PC-9 (cell line): ENCODE measurements around the gene SETD4. TPM values are rescaled to one million over a fixed set of nuclear protein-coding genes. Genes with fewer than 3 reads are reported as not detected.

Experiments used
- BruUV-seq: library from RNA; stranded (reverse); fragments of 400-500 nt; replicated peaks from 2 replicates; lab custom pipeline; 2021; lab: Mats Ljungman, UMichigan
- CTCF ChIA-PET: fragments of 300-600 bp; sonication (Branson Sonifier 250); formaldehyde crosslinking; loops from one replicate; lab custom pipeline; 2022; ENCODE audit warnings: antibody characterized with exemption; lab: Charles Lee
- POLR2A ChIA-PET: fragments of 300-600 bp; sonication (Branson Sonifier 250); formaldehyde crosslinking; loops from one replicate; lab custom pipeline; 2022; ENCODE audit warnings: antibody characterized with exemption; ENCODE audit not compliant: unreplicated experiment; lab: Charles Lee
- DNase-seq, 2 experiments: peaks; one replicate each; pipeline versions ENCODE4 v3.0.0 to v3.0.0-alpha.2; 2015 to 2022; ENCODE audit warnings: mixed read lengths in 1 of 2
- H2AFZ ChIP-seq: fragments of 200-600 bp; sonication (generic); 2 replicates; pipeline ENCODE4 v1.8.1; 2017; ENCODE audit warnings: antibody characterized with exemption
- H3F3A ChIP-seq: fragments of 200-600 bp; sonication (generic); 2 replicates; pipeline ENCODE4 v1.8.1; 2017; ENCODE audit warnings: antibody characterized with exemption, mild to moderate bottlenecking, low read depth; ENCODE audit not compliant: insufficient read depth
- H3K27ac ChIP-seq: fragments of 200-600 bp; sonication (generic); 2 replicates; pipeline ENCODE4 v1.6.1; 2016; ENCODE audit warnings: mixed run types
- H3K27me3 ChIP-seq: fragments of 200-600 bp; sonication (generic); 2 replicates; pipeline ENCODE4 v1.6.1; 2016; ENCODE audit warnings: low read depth, mixed run types; ENCODE audit not compliant: insufficient read depth
- H3K36me3 ChIP-seq: fragments of 200-600 bp; sonication (generic); 2 replicates; pipeline ENCODE4 v1.6.1; 2016; ENCODE audit warnings: low read depth, mixed run types
- H3K4me1 ChIP-seq: fragments of 200-600 bp; sonication (generic); replicated peaks from 2 replicates; pipeline ENCODE4 v1.6.1; 2016; ENCODE audit warnings: mixed run types; ENCODE audit not compliant: insufficient read depth
- H3K4me2 ChIP-seq: fragments of 200-600 bp; sonication (generic); 2 replicates; pipeline ENCODE4 v1.6.1; 2017; ENCODE audit warnings: mixed run types
- H3K4me3 ChIP-seq: fragments of 200-600 bp; sonication (generic); 2 replicates; pipeline ENCODE4 v1.6.1; 2016; ENCODE audit warnings: mixed run types
- H3K79me2 ChIP-seq: fragments of 200-600 bp; sonication (generic); 2 replicates; pipeline ENCODE4 v1.6.1; 2017; ENCODE audit warnings: low read depth, mixed run types
- H3K9me2 ChIP-seq: fragments of 200-600 bp; sonication (generic); 2 replicates; pipeline ENCODE4 v1.8.1; 2017; ENCODE audit warnings: mild to moderate bottlenecking; ENCODE audit not compliant: insufficient read depth
- H3K9me3 ChIP-seq: fragments of 200-600 bp; sonication (generic); 2 replicates; pipeline ENCODE4 v1.8.1; 2016; ENCODE audit warnings: low read depth; ENCODE audit not compliant: insufficient read depth
- H4K20me1 ChIP-seq: fragments of 200-600 bp; sonication (generic); 2 replicates; pipeline ENCODE4 v1.8.1; 2017; ENCODE audit not compliant: insufficient read depth
- EZH2 ChIP-seq: fragments of 200-600 bp; sonication (generic); IDR thresholded peaks from 2 replicates; pipeline ENCODE4 v1.8.0; 2017; ENCODE audit warnings: antibody characterized with exemption, low read depth
- intact Hi-C: fragments of 100-400 bp; cut with micrococcal nuclease; formaldehyde crosslinking; loops from one replicate; pipeline ENCODE4 v1.10.0; 2022; ENCODE audit not compliant: unreplicated experiment
- total RNA-seq: library from RNA; stranded (reverse); gene quantifications from 2 replicates; pipeline ENCODE4 v1.2.3, GENCODE V29; 2021
- TF ChIP-seq, protein P1 (sequence below): fragments of 200-600 bp; sonication (generic); conservative IDR thresholded peaks from 2 replicates; pipeline ENCODE4 v1.6.1; 2017; ENCODE audit warnings: mixed run types, antibody characterized with exemption, mild to moderate bottlenecking, moderate library complexity

Gene SETD4
- total RNA-seq, 1 experiment from 2014 or later = 27.3 TPM

DNA sequence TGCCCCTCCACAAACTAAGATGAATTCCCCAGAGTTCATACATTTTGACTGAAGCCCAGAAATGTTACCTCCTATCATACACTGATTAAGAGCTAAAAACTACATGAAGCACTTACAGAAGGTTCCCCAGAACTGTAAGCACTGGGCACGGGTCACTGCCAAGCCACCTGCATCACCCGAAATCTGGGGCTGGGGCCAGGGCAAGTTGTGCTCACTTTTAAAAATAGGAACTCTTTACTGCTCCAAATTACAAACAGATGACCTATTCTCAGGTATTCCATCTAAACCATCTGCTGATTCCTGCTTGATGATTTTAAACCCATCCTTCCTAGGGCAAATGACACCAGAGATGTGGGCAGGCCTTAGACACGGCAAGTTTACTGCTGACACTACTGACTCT is 4.8 kb downstream of the SETD4 start:
- H3K4me2 ChIP-seq = no peak overlapping the region
- ChIA-PET CTCF (interaction anchor here (0.5 to 0.6 kb wide), 2 partner anchors 44 to 156 kb away, joined by 4 to 5 read pairs; no protein-coding TSS in a partner anchor), POLR2A (no interaction called here)
- no peak overlapping the region for H2AFZ ChIP-seq
- peaks cover 9% of the 10 kb centered on the region; the same call in 1 of the 2 replicates for H3F3A ChIP-seq
- no peaks in the 10 kb centered on the region for H3K9me2 ChIP-seq
- H3K9me3 ChIP-seq = no peaks in the 10 kb centered on the region
- no peaks in the 10 kb centered on the region for H4K20me1 ChIP-seq
- TF ChIP-seq, protein P1, sequence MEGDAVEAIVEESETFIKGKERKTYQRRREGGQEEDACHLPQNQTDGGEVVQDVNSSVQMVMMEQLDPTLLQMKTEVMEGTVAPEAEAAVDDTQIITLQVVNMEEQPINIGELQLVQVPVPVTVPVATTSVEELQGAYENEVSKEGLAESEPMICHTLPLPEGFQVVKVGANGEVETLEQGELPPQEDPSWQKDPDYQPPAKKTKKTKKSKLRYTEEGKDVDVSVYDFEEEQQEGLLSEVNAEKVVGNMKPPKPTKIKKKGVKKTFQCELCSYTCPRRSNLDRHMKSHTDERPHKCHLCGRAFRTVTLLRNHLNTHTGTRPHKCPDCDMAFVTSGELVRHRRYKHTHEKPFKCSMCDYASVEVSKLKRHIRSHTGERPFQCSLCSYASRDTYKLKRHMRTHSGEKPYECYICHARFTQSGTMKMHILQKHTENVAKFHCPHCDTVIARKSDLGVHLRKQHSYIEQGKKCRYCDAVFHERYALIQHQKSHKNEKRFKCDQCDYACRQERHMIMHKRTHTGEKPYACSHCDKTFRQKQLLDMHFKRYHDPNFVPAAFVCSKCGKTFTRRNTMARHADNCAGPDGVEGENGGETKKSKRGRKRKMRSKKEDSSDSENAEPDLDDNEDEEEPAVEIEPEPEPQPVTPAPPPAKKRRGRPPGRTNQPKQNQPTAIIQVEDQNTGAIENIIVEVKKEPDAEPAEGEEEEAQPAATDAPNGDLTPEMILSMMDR = no peak
- no peak for TF ChIP-seq EZH2
- H3K4me3 ChIP-seq = no peak overlapping the region
- no peak for DNase-seq
- H3K36me3 ChIP-seq = peaks cover 6% of the 10 kb centered on the region; the same call in 1 of the 2 replicates
- H3K79me2 ChIP-seq = peaks cover 20% of the 10 kb centered on the region
- no TSS peak for BruUV-seq
- no peak overlapping the region for H3K27ac ChIP-seq
- H3K4me1 ChIP-seq = peaks cover 9% of the 10 kb centered on the region
- no peaks in the 10 kb centered on the region for H3K27me3 ChIP-seq
- intact Hi-C loops = no loop called here

DNA sequence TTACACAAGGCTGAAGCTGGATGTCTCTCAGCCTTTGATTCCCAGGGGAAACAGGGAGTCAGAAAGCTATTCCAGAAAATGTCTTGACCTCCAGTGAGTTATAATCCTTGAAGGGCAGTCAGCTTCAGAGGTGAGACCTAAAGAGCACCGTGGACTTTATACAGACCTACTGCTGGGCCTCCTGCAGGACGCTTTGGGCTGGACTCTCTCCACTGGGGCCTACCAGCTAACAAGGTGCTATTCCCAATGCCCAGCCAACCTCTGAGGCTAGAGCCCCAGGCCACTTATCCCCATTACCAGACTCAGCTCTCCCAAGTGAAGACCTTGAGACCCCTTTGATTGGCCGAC is 6.6 kb downstream of the SETD4 start:
- Histone ChIP-seq H3K4me3 (no peak overlapping the region), H3K9me3 (no peaks in the 10 kb centered on the region), H3K4me1 (peaks cover 4% of the 10 kb centered on the region), H3K27ac (no peak overlapping the region), H2AFZ (no peak overlapping the region), H3F3A (no peaks in the 10 kb centered on the region), H4K20me1 (no peaks in the 10 kb centered on the region), H3K9me2 (no peaks in the 10 kb centered on the region), H3K79me2 (peaks cover 15% of the 10 kb centered on the region), H3K4me2 (no peak overlapping the region), H3K36me3 (peaks cover 8% of the 10 kb centered on the region; the same call in 1 of the 2 replicates), H3K27me3 (no peaks in the 10 kb centered on the region)
- intact Hi-C loops = no loop called here
- ChIA-PET POLR2A (no interaction called here), CTCF (no interaction called here)
- TF ChIP-seq EZH2 = no peak
- TF ChIP-seq, protein P1 = no peak
- no peak for DNase-seq
- no TSS peak for BruUV-seq

DNA sequence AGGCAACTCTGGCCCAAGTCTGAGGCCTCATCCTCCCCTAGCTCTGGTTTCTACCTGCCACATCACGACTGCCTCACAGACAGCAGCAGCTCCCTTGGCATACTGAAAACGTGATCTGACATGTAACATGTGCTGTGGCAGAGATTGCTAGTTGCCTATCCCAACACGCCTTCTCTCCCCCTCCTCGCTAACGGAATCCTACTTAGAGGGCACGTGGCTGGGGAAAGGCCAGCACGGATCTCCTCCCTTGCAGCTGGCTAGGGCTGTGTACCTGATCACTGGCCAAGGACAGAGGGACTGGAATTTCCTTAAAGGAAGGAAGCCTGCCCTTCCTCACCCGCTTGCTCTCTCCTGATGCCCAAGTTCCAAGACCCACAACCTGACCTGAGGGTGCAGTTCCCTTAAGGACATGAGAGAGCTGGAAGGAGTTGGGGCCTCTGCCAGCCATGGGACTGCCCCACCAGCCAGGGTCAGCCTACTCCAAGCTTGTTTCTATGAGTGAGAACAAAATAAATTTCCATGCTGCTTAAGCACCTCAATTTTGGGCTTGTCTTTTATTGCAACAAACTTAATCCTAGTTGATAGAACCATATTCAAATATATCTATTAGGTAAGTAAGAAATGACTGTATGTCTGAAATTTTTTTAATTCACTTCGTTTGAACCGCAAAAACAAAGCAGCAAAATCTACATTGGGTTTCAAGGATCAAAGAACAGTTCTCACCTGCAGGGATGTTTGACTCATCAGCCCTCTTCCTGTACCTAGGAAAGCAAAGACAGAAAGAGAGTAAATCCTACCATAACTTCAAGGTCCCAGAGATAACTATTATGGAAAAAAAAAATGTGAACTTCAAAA is 7.2 kb downstream of the SETD4 start:
- intact Hi-C loops = no loop called here
- POLR2A ChIA-PET = no interaction called here
- DNase-seq = no peak

More for the DNA sequence above, 7.2 kb downstream of the SETD4 start:
- H3K4me2 ChIP-seq = no peak overlapping the region
- no TSS peak for BruUV-seq
- no peaks in the 10 kb centered on the region for H3F3A ChIP-seq
- no peak overlapping the region for H3K27ac ChIP-seq
- no peaks in the 10 kb centered on the region for H3K9me2 ChIP-seq
- peaks cover 8% of the 10 kb centered on the region; the same call in 1 of the 2 replicates for H3K36me3 ChIP-seq
- H4K20me1 ChIP-seq = no peaks in the 10 kb centered on the region
- CTCF ChIA-PET = interaction anchor here (0.6 kb wide), 1 partner anchor 602 kb away, joined by 3 read pairs; no protein-coding TSS in a partner anchor
- H3K4me3 ChIP-seq = no peak overlapping the region
- H2AFZ ChIP-seq = no peak overlapping the region
- peaks cover 9% of the 10 kb centered on the region for H3K79me2 ChIP-seq
- H3K9me3 ChIP-seq = no peaks in the 10 kb centered on the region
- no peaks in the 10 kb centered on the region for H3K4me1 ChIP-seq
- H3K27me3 ChIP-seq = no peaks in the 10 kb centered on the region
- no peak for TF ChIP-seq EZH2
- TF ChIP-seq, protein P1 = no peak
